ENCODE measurements around the gene TTBK2.
A peak's percentile ranks its signal among the peaks of the same experiment; 100 is the strongest.
"Not testable (repeated sequence)": the region's sequence is repeated elsewhere in the genome, so short reads cannot be mapped to it uniquely, and the experiment has no call there.

TTBK2 gene

GRCh38 chr15:42920519-42921341 lies at the start of gene TTBK2:
Gene TTBK2 (minus strand): TSS chr15:42920778. CDS start chr15:42878617, 42,161 bp downstream.
- Histone ChIP-seq H3K9me3 (ENCODE audit: control insufficient read depth, insufficient read depth, low read length) (no peaks in the 10 kb centered on the region), H3K4me3 (ENCODE audit: low read depth, low read length) (peak within 1 kb of the TSS; percentile 94), H3K36me3 (ENCODE audit: control insufficient read depth, insufficient read depth, low read length) (no peaks in the 10 kb centered on the region), H3K27ac (ENCODE audit: low read depth, low read length) (peak within 1 kb of the TSS; percentile 71), H3K27me3 (ENCODE audit: control insufficient read depth, insufficient read depth, low read length) (peaks cover 6% of the 10 kb centered on the region), H3K4me1 (ENCODE audit: control insufficient read depth, insufficient read depth, low read length) (peaks cover 13% of the 10 kb centered on the region; the same call in 1 of the 2 replicates), H3K9ac (ENCODE audit: low read depth, low read length) (peak within 1 kb of the TSS; percentile 56)

GRCh38 chr15:42964476-42964875 lies 43.9 kb upstream of the TTBK2 start:
- Histone ChIP-seq H3K9ac (ENCODE audit: low read depth, low read length) (no peak overlapping the region), H3K27me3 (ENCODE audit: control insufficient read depth, insufficient read depth, low read length) (no peaks in the 10 kb centered on the region), H3K4me1 (ENCODE audit: control insufficient read depth, insufficient read depth, low read length) (no peaks in the 10 kb centered on the region), H3K9me3 (ENCODE audit: control insufficient read depth, insufficient read depth, low read length) (no peaks in the 10 kb centered on the region), H3K36me3 (ENCODE audit: control insufficient read depth, insufficient read depth, low read length) (peaks cover 51% of the 10 kb centered on the region), H3K4me3 (ENCODE audit: low read depth, low read length) (no peak overlapping the region), H3K27ac (ENCODE audit: low read depth, low read length) (no peak overlapping the region)

- Histone ChIP-seq H3K27ac (ENCODE audit: low read depth, low read length) (no peak overlapping the region), H3K4me3 (ENCODE audit: low read depth, low read length) (no peak overlapping the region), H3K9me3 (ENCODE audit: control insufficient read depth, insufficient read depth, low read length) (no peaks in the 10 kb centered on the region), H3K4me1 (ENCODE audit: control insufficient read depth, insufficient read depth, low read length) (no peaks in the 10 kb centered on the region), H3K27me3 (ENCODE audit: control insufficient read depth, insufficient read depth, low read length) (no peaks in the 10 kb centered on the region), H3K9ac (ENCODE audit: low read depth, low read length) (no peak overlapping the region), H3K36me3 (ENCODE audit: control insufficient read depth, insufficient read depth, low read length) (peaks cover 79% of the 10 kb centered on the region)
Observed at GRCh38 chr15:42955518-42955917, 34.9 kb upstream of the TTBK2 start.

- H3K27me3 ChIP-seq (ENCODE audit: control insufficient read depth, insufficient read depth, low read length): no peaks in the 10 kb centered on the region
- H3K9me3 ChIP-seq (ENCODE audit: control insufficient read depth, insufficient read depth, low read length): no peaks in the 10 kb centered on the region
- H3K36me3 ChIP-seq (ENCODE audit: control insufficient read depth, insufficient read depth, low read length): peaks cover 74% of the 10 kb centered on the region
- no peak overlapping the region for H3K4me3 ChIP-seq (ENCODE audit: low read depth, low read length)
- H3K9ac ChIP-seq (ENCODE audit: low read depth, low read length): no peak overlapping the region
- no peaks in the 10 kb centered on the region for H3K4me1 ChIP-seq (ENCODE audit: control insufficient read depth, insufficient read depth, low read length)
- no peak overlapping the region for H3K27ac ChIP-seq (ENCODE audit: low read depth, low read length)
Observed at GRCh38 chr15:42954291-42954690, 33.7 kb upstream of the TTBK2 start.

GRCh38 chr15:42948898-42949297 lies 28.3 kb upstream of the TTBK2 start:
- not testable (repeated sequence) for H3K9ac ChIP-seq (ENCODE audit: low read depth, low read length); H3K27me3 ChIP-seq (ENCODE audit: control insufficient read depth, insufficient read depth, low read length); H3K27ac ChIP-seq (ENCODE audit: low read depth, low read length); H3K4me3 ChIP-seq (ENCODE audit: low read depth, low read length); H3K9me3 ChIP-seq (ENCODE audit: control insufficient read depth, insufficient read depth, low read length); H3K4me1 ChIP-seq (ENCODE audit: control insufficient read depth, insufficient read depth, low read length)
- peaks cover 70% of the 10 kb centered on the region for H3K36me3 ChIP-seq (ENCODE audit: control insufficient read depth, insufficient read depth, low read length)

GRCh38 chr15:42940527-42940926 lies 19.9 kb upstream of the TTBK2 start:
- Histone ChIP-seq H3K4me1 (ENCODE audit: control insufficient read depth, insufficient read depth, low read length) (no peaks in the 10 kb centered on the region), H3K36me3 (ENCODE audit: control insufficient read depth, insufficient read depth, low read length) (peaks cover 26% of the 10 kb centered on the region), H3K4me3 (ENCODE audit: low read depth, low read length) (no peak overlapping the region), H3K9ac (ENCODE audit: low read depth, low read length) (no peak overlapping the region), H3K27me3 (ENCODE audit: control insufficient read depth, insufficient read depth, low read length) (no peaks in the 10 kb centered on the region), H3K27ac (ENCODE audit: low read depth, low read length) (no peak overlapping the region), H3K9me3 (ENCODE audit: control insufficient read depth, insufficient read depth, low read length) (no peaks in the 10 kb centered on the region)

GRCh38 chr15:42939841-42940240 lies 19.3 kb upstream of the TTBK2 start:
- H3K4me3 ChIP-seq (ENCODE audit: low read depth, low read length): no peak overlapping the region
- H3K9ac ChIP-seq (ENCODE audit: low read depth, low read length): no peak overlapping the region
- no peaks in the 10 kb centered on the region for H3K27me3 ChIP-seq (ENCODE audit: control insufficient read depth, insufficient read depth, low read length)
- no peaks in the 10 kb centered on the region for H3K4me1 ChIP-seq (ENCODE audit: control insufficient read depth, insufficient read depth, low read length)
- peaks cover 19% of the 10 kb centered on the region for H3K36me3 ChIP-seq (ENCODE audit: control insufficient read depth, insufficient read depth, low read length)
- H3K27ac ChIP-seq (ENCODE audit: low read depth, low read length): no peak overlapping the region
- H3K9me3 ChIP-seq (ENCODE audit: control insufficient read depth, insufficient read depth, low read length): no peaks in the 10 kb centered on the region

- Histone ChIP-seq H3K36me3 (ENCODE audit: control insufficient read depth, insufficient read depth, low read length) (no peaks in the 10 kb centered on the region), H3K9ac (ENCODE audit: low read depth, low read length) (no peak overlapping the region), H3K4me3 (ENCODE audit: low read depth, low read length) (no peak overlapping the region), H3K27me3 (ENCODE audit: control insufficient read depth, insufficient read depth, low read length) (no peaks in the 10 kb centered on the region), H3K9me3 (ENCODE audit: control insufficient read depth, insufficient read depth, low read length) (no peaks in the 10 kb centered on the region), H3K4me1 (ENCODE audit: control insufficient read depth, insufficient read depth, low read length) (no peaks in the 10 kb centered on the region), H3K27ac (ENCODE audit: low read depth, low read length) (no peak overlapping the region)
Observed at GRCh38 chr15:42937143-42937542, 16.6 kb upstream of the TTBK2 start.

GRCh38 chr15:42933886-42934667 lies 13.5 kb upstream of the TTBK2 start:
- Histone ChIP-seq H3K27me3 (ENCODE audit: control insufficient read depth, insufficient read depth, low read length) (no peaks in the 10 kb centered on the region), H3K9me3 (ENCODE audit: control insufficient read depth, insufficient read depth, low read length) (no peaks in the 10 kb centered on the region), H3K27ac (ENCODE audit: low read depth, low read length) (no peak overlapping the region), H3K4me3 (ENCODE audit: low read depth, low read length) (no peak overlapping the region), H3K9ac (ENCODE audit: low read depth, low read length) (no peak overlapping the region), H3K36me3 (ENCODE audit: control insufficient read depth, insufficient read depth, low read length) (no peaks in the 10 kb centered on the region), H3K4me1 (ENCODE audit: control insufficient read depth, insufficient read depth, low read length) (no peaks in the 10 kb centered on the region)

- no peaks in the 10 kb centered on the region for H3K27me3 ChIP-seq (ENCODE audit: control insufficient read depth, insufficient read depth, low read length)
- H3K4me1 ChIP-seq (ENCODE audit: control insufficient read depth, insufficient read depth, low read length): no peaks in the 10 kb centered on the region
- no peak overlapping the region for H3K4me3 ChIP-seq (ENCODE audit: low read depth, low read length)
- no peaks in the 10 kb centered on the region for H3K36me3 ChIP-seq (ENCODE audit: control insufficient read depth, insufficient read depth, low read length)
- no peaks in the 10 kb centered on the region for H3K9me3 ChIP-seq (ENCODE audit: control insufficient read depth, insufficient read depth, low read length)
- H3K27ac ChIP-seq (ENCODE audit: low read depth, low read length): no peak overlapping the region
- H3K9ac ChIP-seq (ENCODE audit: low read depth, low read length): no peak overlapping the region
Observed at GRCh38 chr15:42932833-42933515, 12.4 kb upstream of the TTBK2 start.
